ENCODE data around the gene UHRF1.

The UHRF1 gene

DNA sequence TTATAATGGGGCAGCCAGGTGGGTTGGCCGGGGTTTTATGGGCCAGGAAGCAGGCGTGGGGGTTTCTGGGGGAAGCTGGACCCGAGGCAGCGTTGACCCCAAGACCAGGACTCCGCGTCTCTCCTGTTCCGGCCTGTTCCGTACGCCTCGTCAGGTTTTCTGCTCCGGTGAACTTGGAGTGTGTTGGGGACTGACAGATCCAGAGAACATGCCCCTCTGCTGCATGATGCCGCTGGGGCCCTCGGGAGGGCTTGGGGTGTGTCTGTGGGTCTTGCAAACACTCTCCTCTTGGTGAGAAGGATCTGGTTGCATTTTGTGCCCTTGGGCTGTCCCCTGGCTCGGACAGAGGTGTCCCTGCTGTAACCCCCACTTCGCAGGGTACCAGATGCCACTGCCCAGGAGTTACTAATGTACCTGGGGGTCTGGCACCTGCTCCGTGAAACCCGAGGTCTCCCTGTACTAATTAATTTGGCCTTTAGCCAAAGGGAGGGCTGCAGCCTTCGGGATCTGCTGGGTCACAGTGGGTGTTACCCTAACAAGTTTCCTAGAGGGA lies 75.2 kb downstream of the UHRF1 start:
- WGBS, 2 donors (ENCODE audit: extremely low coverage in 2 of 2, insufficient read length in 2 of 2, insufficient replicate concordance in 1 of 2): no CpG with 5 or more reads among the region's 18 CpGs
- Histone ChIP-seq H3K27ac (replicated peaks; ENCODE audit: low read length) (no peak overlapping the region), H4K8ac (ENCODE audit: low read depth, low read length) (no peak overlapping the region), H3K9me3 (replicated peaks in 1 of 2; ENCODE audit: control insufficient read depth in 2 of 2, insufficient read depth in 1 of 2, low read depth in 1 of 2, low read length in 2 of 2) (peaks cover 0 to 1% of the 10 kb centered on the region in 2 donors), H3K4me3 (ENCODE audit: low read length in 2 of 2) (no peak overlapping the region), H3K4me1 (ENCODE audit: control insufficient read depth in 2 of 2, insufficient read depth in 1 of 2, low read depth in 1 of 2, low read length in 2 of 2) (peaks cover 18 to 20% of the 10 kb centered on the region in 2 donors), H3K23ac (ENCODE audit: low read depth, low read length, poor library complexity) (peak overlapping the region; percentile 65), H2BK15ac (ENCODE audit: low read length) (no peak overlapping the region), H3K14ac (ENCODE audit: low read length) (no peak overlapping the region), H3K4me2 (ENCODE audit: insufficient read depth, low read length, poor library complexity, severe bottlenecking) (no peak overlapping the region), H3K4ac (ENCODE audit: low read length) (no peak overlapping the region), H3K27me3 (ENCODE audit: control insufficient read depth in 3 of 3, insufficient read depth in 3 of 3, low read depth in 1 of 3, low read length in 3 of 3) (no peaks in the 10 kb centered on the region), H3K36me3 (replicated peaks in 1 of 2; ENCODE audit: control insufficient read depth in 2 of 2, insufficient read depth in 2 of 2, low read length in 2 of 2) (peaks cover 0 to 2% of the 10 kb centered on the region in 2 donors), H2AK5ac (ENCODE audit: low read depth, low read length) (no peak overlapping the region), H2BK120ac (ENCODE audit: low read depth, low read length) (no peak overlapping the region), H2AFZ (ENCODE audit: low read length) (no peak overlapping the region), H3K79me1 (ENCODE audit: low read depth, low read length) (peaks cover 33% of the 10 kb centered on the region), H3K9ac (ENCODE audit: low read depth, low read length, poor library complexity) (peak overlapping the region; percentile 21), H3K18ac (ENCODE audit: low read length) (peak overlapping the region; percentile 17), H2BK12ac (ENCODE audit: low read length) (no peak overlapping the region), H4K91ac (ENCODE audit: low read depth, low read length, poor library complexity) (no peak overlapping the region), H2BK5ac (ENCODE audit: low read length) (no peak overlapping the region)
- DNase-seq (ENCODE audit: low spot score): no peak

DNA sequence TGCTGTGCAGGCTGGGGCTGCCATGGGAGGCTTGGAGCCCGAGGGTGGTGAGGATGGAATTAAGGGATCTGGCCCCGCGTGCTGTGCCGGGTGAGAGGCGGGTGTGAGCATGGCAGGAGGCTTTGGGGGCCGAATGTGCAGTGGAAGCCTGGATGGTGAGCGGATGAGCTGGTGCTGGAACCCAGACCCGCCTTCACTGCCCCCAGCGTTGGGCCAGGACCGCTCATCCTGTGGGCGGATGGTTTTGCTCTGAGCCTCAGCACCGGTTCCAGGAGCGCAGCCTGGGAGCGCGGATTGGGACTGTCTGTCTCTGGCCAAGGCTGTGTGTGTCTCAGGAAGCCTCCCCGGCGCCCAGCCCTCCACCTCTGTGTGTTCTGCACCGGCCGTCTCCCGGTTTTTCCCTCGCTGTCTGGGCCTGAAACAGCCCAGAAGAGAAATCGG lies 76.3 kb downstream of the UHRF1 start:
- Histone ChIP-seq H3K14ac (ENCODE audit: low read length) (no peak overlapping the region), H3K4ac (ENCODE audit: low read length) (no peak overlapping the region), H3K9ac (ENCODE audit: low read depth, low read length, poor library complexity) (no peak overlapping the region), H3K27me3 (ENCODE audit: control insufficient read depth in 3 of 3, insufficient read depth in 3 of 3, low read depth in 1 of 3, low read length in 3 of 3) (no peaks in the 10 kb centered on the region), H2BK5ac (ENCODE audit: low read length) (no peak overlapping the region), H3K79me1 (ENCODE audit: low read depth, low read length) (peaks cover 33% of the 10 kb centered on the region), H3K23ac (ENCODE audit: low read depth, low read length, poor library complexity) (no peak overlapping the region), H2AK5ac (ENCODE audit: low read depth, low read length) (peak overlapping the region; percentile 18), H3K36me3 (replicated peaks in 1 of 2; ENCODE audit: control insufficient read depth in 2 of 2, insufficient read depth in 2 of 2, low read length in 2 of 2) (peaks cover 0 to 2% of the 10 kb centered on the region in 2 donors), H3K4me2 (ENCODE audit: insufficient read depth, low read length, poor library complexity, severe bottlenecking) (no peak overlapping the region), H4K8ac (ENCODE audit: low read depth, low read length) (no peak overlapping the region), H3K4me3 (ENCODE audit: low read length in 2 of 2) (no peak overlapping the region), H2BK12ac (ENCODE audit: low read length) (no peak overlapping the region), H2BK15ac (ENCODE audit: low read length) (no peak overlapping the region), H2BK120ac (ENCODE audit: low read depth, low read length) (no peak overlapping the region), H3K9me3 (replicated peaks in 1 of 2; ENCODE audit: control insufficient read depth in 2 of 2, insufficient read depth in 1 of 2, low read depth in 1 of 2, low read length in 2 of 2) (peaks cover 0 to 1% of the 10 kb centered on the region in 2 donors), H3K18ac (ENCODE audit: low read length) (peak overlapping the region; percentile 35), H4K91ac (ENCODE audit: low read depth, low read length, poor library complexity) (no peak overlapping the region), H2AFZ (ENCODE audit: low read length) (no peak overlapping the region), H3K4me1 (ENCODE audit: control insufficient read depth in 2 of 2, insufficient read depth in 1 of 2, low read depth in 1 of 2, low read length in 2 of 2) (peaks cover 18 to 20% of the 10 kb centered on the region in 2 donors), H3K27ac (replicated peaks; ENCODE audit: low read length) (no peak overlapping the region)
- no CpG with 5 or more reads among the region's 22 CpGs for WGBS, 2 donors (ENCODE audit: extremely low coverage in 2 of 2, insufficient read length in 2 of 2, insufficient replicate concordance in 1 of 2)
- DNase-seq (ENCODE audit: low spot score): no peak

DNA sequence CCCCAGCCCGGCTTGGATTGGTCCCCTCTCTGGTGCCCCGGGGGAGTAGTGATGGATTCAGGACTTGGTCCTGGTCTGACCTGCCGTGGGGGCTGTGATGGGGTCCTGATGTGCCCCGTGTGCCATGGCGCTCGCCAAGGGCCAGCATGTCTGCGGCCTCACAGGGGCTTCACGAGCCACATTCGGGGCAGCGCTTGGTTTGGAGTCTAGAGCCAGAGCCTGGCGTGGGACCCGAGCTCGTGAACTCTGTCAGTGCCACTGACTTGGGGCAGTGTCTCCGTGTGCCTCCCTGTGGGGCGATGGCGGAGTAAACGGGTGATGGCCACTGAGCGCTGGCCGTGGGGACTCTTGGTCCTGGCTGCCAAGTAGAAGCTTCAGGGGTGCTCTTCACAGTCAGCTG lies 76.8 kb downstream of the UHRF1 start:
- H2BK12ac ChIP-seq (ENCODE audit: low read length): no peak overlapping the region
- WGBS, 2 donors (ENCODE audit: extremely low coverage in 2 of 2, insufficient read length in 2 of 2, insufficient replicate concordance in 1 of 2): no CpG with 5 or more reads among the region's 19 CpGs
- peaks cover 0 to 1% of the 10 kb centered on the region in 2 donors for H3K9me3 ChIP-seq (replicated peaks in 1 of 2; ENCODE audit: control insufficient read depth in 2 of 2, insufficient read depth in 1 of 2, low read depth in 1 of 2, low read length in 2 of 2)
- H3K14ac ChIP-seq (ENCODE audit: low read length): no peak overlapping the region
- H3K4me3 ChIP-seq (ENCODE audit: low read length in 2 of 2): no peak overlapping the region
- no peak overlapping the region for H2BK15ac ChIP-seq (ENCODE audit: low read length)
- H2BK5ac ChIP-seq (ENCODE audit: low read length): peak overlapping the region; percentile 39
- H3K79me1 ChIP-seq (ENCODE audit: low read depth, low read length): peaks cover 30% of the 10 kb centered on the region
- H3K4ac ChIP-seq (ENCODE audit: low read length): no peak overlapping the region
- peaks cover 18 to 20% of the 10 kb centered on the region in 2 donors for H3K4me1 ChIP-seq (ENCODE audit: control insufficient read depth in 2 of 2, insufficient read depth in 1 of 2, low read depth in 1 of 2, low read length in 2 of 2)
- no peak for DNase-seq (ENCODE audit: low spot score)
- no peak overlapping the region for H2BK120ac ChIP-seq (ENCODE audit: low read depth, low read length)
- H2AK5ac ChIP-seq (ENCODE audit: low read depth, low read length): peak overlapping the region; percentile 70
- no peak overlapping the region for H3K9ac ChIP-seq (ENCODE audit: low read depth, low read length, poor library complexity)
- H3K4me2 ChIP-seq (ENCODE audit: insufficient read depth, low read length, poor library complexity, severe bottlenecking): no peak overlapping the region
- H4K91ac ChIP-seq (ENCODE audit: low read depth, low read length, poor library complexity): no peak overlapping the region
- peaks cover 0 to 2% of the 10 kb centered on the region in 2 donors for H3K36me3 ChIP-seq (replicated peaks in 1 of 2; ENCODE audit: control insufficient read depth in 2 of 2, insufficient read depth in 2 of 2, low read length in 2 of 2)
- peak overlapping the region; percentile 91 for H3K23ac ChIP-seq (ENCODE audit: low read depth, low read length, poor library complexity)
- no peak overlapping the region for H3K18ac ChIP-seq (ENCODE audit: low read length)
- H2AFZ ChIP-seq (ENCODE audit: low read length): no peak overlapping the region
- H4K8ac ChIP-seq (ENCODE audit: low read depth, low read length): no peak overlapping the region
- H3K27me3 ChIP-seq (ENCODE audit: control insufficient read depth in 3 of 3, insufficient read depth in 3 of 3, low read depth in 1 of 3, low read length in 3 of 3): no peaks in the 10 kb centered on the region
- H3K27ac ChIP-seq (replicated peaks; ENCODE audit: low read length): no peak overlapping the region

DNA sequence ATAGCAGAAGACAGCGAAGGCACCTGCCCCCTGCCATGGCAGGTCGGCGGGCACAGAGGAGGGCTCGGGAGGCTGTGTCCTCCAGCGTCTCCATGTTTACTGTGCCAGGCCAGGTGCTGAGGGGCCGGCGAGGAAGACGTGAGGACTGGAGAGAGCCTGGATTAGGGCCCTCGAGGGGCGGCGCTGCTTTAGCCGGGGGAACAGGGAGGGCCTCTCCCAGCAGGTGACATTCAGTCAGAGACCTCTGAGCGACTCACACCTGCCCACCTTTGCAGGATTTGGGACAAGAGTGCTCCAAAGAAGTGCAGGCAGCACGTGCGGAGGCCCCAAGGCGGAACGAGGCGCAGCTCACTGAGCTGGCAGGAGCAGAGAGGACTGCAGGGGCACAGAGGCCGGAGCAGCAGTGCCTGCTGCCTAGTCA lies 77.2 kb downstream of the UHRF1 start:
- no peak overlapping the region for H3K27ac ChIP-seq (replicated peaks; ENCODE audit: low read length)

More for the DNA sequence above, 77.2 kb downstream of the UHRF1 start:
- Histone ChIP-seq H3K4me2 (ENCODE audit: insufficient read depth, low read length, poor library complexity, severe bottlenecking) (no peak overlapping the region), H3K23ac (ENCODE audit: low read depth, low read length, poor library complexity) (peak overlapping the region; percentile 91), H3K18ac (ENCODE audit: low read length) (peak overlapping the region; percentile 44), H3K9me3 (replicated peaks in 1 of 2; ENCODE audit: control insufficient read depth in 2 of 2, insufficient read depth in 1 of 2, low read depth in 1 of 2, low read length in 2 of 2) (peaks cover 1 to 3% of the 10 kb centered on the region in 2 donors), H3K4me1 (ENCODE audit: control insufficient read depth in 2 of 2, insufficient read depth in 1 of 2, low read depth in 1 of 2, low read length in 2 of 2) (peaks cover 18 to 20% of the 10 kb centered on the region in 2 donors), H2BK5ac (ENCODE audit: low read length) (peak overlapping the region; percentile 39), H2AK5ac (ENCODE audit: low read depth, low read length) (peak overlapping the region; percentile 70), H3K79me1 (ENCODE audit: low read depth, low read length) (peaks cover 26% of the 10 kb centered on the region), H3K14ac (ENCODE audit: low read length) (peak overlapping the region; percentile 31), H2BK120ac (ENCODE audit: low read depth, low read length) (no peak overlapping the region), H4K8ac (ENCODE audit: low read depth, low read length) (no peak overlapping the region), H3K4me3 (ENCODE audit: low read length in 2 of 2) (no peak overlapping the region), H2BK15ac (ENCODE audit: low read length) (no peak overlapping the region), H3K4ac (ENCODE audit: low read length) (no peak overlapping the region), H3K27me3 (ENCODE audit: control insufficient read depth in 3 of 3, insufficient read depth in 3 of 3, low read depth in 1 of 3, low read length in 3 of 3) (no peaks in the 10 kb centered on the region), H3K9ac (ENCODE audit: low read depth, low read length, poor library complexity) (no peak overlapping the region), H4K91ac (ENCODE audit: low read depth, low read length, poor library complexity) (no peak overlapping the region), H2AFZ (ENCODE audit: low read length) (no peak overlapping the region), H3K36me3 (replicated peaks in 1 of 2; ENCODE audit: control insufficient read depth in 2 of 2, insufficient read depth in 2 of 2, low read length in 2 of 2) (peaks cover 0 to 2% of the 10 kb centered on the region in 2 donors), H2BK12ac (ENCODE audit: low read length) (peak overlapping the region; percentile 73)
- DNase-seq (ENCODE audit: low spot score): no peak
- WGBS, 2 donors (ENCODE audit: extremely low coverage in 2 of 2, insufficient read length in 2 of 2, insufficient replicate concordance in 1 of 2): no CpG with 5 or more reads among the region's 19 CpGs

Data from neuronal stem cell (in vitro differentiated cells).